GM21723 (cell line): ENCODE measurements around the gene GCKR.

Experiments used
- ATAC-seq: cut with Tn5 transposase; IDR thresholded peaks from one replicate; pipeline ENCODE4 v1.9.1; 2021; ENCODE audit warnings: mild to moderate bottlenecking, moderate library complexity; ENCODE audit not compliant: unreplicated experiment

GCKR gene

GRCh38 chr2:27572439-27572838 lies 75.8 kb downstream of the GCKR start:
- ATAC-seq: no peak

GRCh38 chr2:27572998-27573429 lies 76.4 kb downstream of the GCKR start:
- no peak for ATAC-seq
